ENCODE data around the gene ATP2C2.

The ATP2C2 gene

DNA sequence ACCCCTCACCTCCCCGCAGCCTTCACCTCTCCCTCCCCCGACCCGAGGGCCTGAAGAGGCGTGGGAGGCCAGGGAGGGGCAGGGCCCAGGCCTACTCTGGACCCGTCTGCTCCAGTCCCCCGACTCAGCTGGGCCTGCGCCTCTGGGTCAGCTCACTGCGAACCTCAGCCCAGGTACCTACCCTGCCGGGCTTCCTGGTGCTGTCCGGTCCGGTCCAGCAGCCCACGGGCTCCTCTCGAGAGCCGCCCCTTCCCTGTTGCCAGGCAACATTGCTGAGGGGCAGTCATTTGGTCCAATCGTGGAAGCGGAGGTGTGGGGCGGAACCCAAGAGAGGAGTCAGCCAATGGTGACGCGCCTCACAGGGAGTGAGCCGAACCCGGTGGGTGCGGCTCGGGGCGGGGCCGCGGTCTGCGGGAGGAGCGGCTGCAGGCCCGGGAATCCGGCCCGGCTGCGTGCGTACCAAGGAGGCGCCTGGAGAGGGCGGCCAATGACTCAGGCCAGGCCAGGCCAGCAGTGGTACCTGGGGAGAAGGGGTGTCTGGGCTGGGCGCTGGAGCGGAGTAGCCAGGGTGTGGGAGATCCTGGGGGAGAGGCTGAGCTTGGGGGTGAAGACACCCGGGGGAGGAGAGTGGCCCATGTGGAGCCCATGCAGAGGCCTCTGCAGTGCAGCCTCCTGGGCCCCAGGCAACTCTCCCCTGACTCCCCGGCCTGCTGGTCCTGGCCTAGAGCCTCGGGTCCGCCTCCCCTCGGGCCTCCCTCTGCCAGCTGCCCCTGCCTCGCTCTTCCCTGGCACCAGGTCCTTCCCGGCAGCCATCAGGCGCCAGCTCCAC, 136.3 kb downstream of the ATP2C2 start, which contains the start of gene MEAK7:
MEAK7 (minus strand) TSS at position 240 of the 829 bp plus-strand sequence. CDS start 6,573 bp downstream, outside the sequence.
- H3K27me3 ChIP-seq (ENCODE audit: insufficient read depth, low read length, poor library complexity, severe bottlenecking): no peaks in the 10 kb centered on the region
- H3K36me3 ChIP-seq (ENCODE audit: insufficient read depth, low read length): no peaks in the 10 kb centered on the region
- peak within 1 kb of the TSS; percentile 79 for H3K4me3 ChIP-seq (ENCODE audit: low read length, poor library complexity, severe bottlenecking)
- peaks cover 17% of the 10 kb centered on the region for H3K4me1 ChIP-seq (ENCODE audit: insufficient read depth, low read length, poor library complexity, severe bottlenecking)
- no peaks in the 10 kb centered on the region for H3K79me2 ChIP-seq (ENCODE audit: insufficient read depth, low read length)
- TF ChIP-seq EZH2phosphoT487 (IDR thresholded peaks at IDR 0.05; ENCODE audit: borderline replicate concordance): no peak
- TF ChIP-seq, protein P1, sequence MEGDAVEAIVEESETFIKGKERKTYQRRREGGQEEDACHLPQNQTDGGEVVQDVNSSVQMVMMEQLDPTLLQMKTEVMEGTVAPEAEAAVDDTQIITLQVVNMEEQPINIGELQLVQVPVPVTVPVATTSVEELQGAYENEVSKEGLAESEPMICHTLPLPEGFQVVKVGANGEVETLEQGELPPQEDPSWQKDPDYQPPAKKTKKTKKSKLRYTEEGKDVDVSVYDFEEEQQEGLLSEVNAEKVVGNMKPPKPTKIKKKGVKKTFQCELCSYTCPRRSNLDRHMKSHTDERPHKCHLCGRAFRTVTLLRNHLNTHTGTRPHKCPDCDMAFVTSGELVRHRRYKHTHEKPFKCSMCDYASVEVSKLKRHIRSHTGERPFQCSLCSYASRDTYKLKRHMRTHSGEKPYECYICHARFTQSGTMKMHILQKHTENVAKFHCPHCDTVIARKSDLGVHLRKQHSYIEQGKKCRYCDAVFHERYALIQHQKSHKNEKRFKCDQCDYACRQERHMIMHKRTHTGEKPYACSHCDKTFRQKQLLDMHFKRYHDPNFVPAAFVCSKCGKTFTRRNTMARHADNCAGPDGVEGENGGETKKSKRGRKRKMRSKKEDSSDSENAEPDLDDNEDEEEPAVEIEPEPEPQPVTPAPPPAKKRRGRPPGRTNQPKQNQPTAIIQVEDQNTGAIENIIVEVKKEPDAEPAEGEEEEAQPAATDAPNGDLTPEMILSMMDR (conservative IDR thresholded peaks at IDR 0.05; ENCODE audit: low read length): no peak
- H4K20me1 ChIP-seq (ENCODE audit: insufficient read depth, low read length, poor library complexity, severe bottlenecking): no peaks in the 10 kb centered on the region
- H2AFZ ChIP-seq (ENCODE audit: low read length): peak within 1 kb of the TSS; percentile 89
- no peaks in the 10 kb centered on the region for H3F3A ChIP-seq (ENCODE audit: low read depth)
- H3K9ac ChIP-seq (ENCODE audit: low read depth, low read length, poor library complexity, severe bottlenecking): peak within 1 kb of the TSS; percentile 67
- peak within 1 kb of the TSS; percentile 78 for H3K4me2 ChIP-seq (ENCODE audit: low read depth, low read length, poor library complexity, severe bottlenecking)
- H3K9me2 ChIP-seq (replicated peaks; ENCODE audit: low read depth, low read length): no peaks in the 10 kb centered on the region
- no peaks in the 10 kb centered on the region for H3K9me3 ChIP-seq (ENCODE audit: insufficient read depth, low read depth, low read length)

DNA sequence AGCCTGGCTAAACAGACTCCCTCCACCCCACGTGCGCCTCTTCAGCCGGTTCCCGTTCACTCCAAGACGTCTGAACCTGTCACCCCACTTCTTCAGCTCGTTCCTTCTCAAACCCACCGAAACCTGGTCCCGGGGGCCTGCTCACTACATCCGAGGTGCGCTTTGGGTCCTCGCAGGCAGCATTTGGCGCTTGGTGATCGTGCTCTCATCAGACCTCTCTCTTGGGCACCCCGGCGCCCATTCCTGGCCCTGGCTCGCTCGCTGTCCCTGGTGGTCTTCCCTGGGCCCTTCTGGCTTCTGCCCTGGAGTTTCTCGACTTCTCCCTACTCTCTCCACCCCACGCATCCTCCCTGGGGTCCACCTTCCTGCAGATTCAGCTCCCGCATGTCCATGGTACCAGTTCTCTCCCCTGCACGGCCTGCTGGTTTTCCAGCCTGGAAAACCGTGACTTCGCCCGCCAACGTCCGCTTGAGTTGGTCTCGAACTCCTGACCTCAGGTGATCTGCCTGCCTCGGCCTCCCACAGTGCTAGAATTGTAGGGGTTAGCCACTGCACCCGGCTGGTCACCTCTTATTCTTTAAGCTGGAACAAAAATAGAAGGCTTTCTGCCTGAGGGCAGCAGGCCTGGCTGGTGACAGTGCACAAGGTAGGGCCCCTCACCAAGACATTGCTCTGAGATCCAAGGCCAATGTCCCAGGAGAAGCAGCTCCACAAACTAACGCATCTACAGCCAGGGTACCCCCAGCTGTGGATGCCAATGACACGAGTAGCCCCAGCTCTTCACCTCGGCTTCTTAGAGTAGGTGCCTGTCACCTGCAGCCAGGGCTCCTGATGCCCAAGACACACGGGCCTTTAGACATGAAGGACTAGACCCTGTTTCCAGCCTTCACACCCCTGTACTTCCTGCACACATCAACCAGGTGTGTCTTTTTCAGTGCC, 137.2 kb downstream of the ATP2C2 start:
- Histone ChIP-seq H4K20me1 (ENCODE audit: insufficient read depth, low read length, poor library complexity, severe bottlenecking) (no peaks in the 10 kb centered on the region), H3K4me1 (ENCODE audit: insufficient read depth, low read length, poor library complexity, severe bottlenecking) (peaks cover 17% of the 10 kb centered on the region), H3K4me3 (ENCODE audit: low read length, poor library complexity, severe bottlenecking) (peak overlapping the region; percentile 79), H3K9me3 (ENCODE audit: insufficient read depth, low read depth, low read length) (no peaks in the 10 kb centered on the region), H3K9ac (ENCODE audit: low read depth, low read length, poor library complexity, severe bottlenecking) (peak overlapping the region; percentile 67), H3K4me2 (ENCODE audit: low read depth, low read length, poor library complexity, severe bottlenecking) (peak overlapping the region; percentile 78), H3K79me2 (ENCODE audit: insufficient read depth, low read length) (no peaks in the 10 kb centered on the region), H2AFZ (ENCODE audit: low read length) (peak overlapping the region; percentile 89), H3K9me2 (replicated peaks; ENCODE audit: low read depth, low read length) (no peaks in the 10 kb centered on the region), H3K27me3 (ENCODE audit: insufficient read depth, low read length, poor library complexity, severe bottlenecking) (no peaks in the 10 kb centered on the region), H3F3A (ENCODE audit: low read depth) (no peaks in the 10 kb centered on the region), H3K36me3 (ENCODE audit: insufficient read depth, low read length) (no peaks in the 10 kb centered on the region)
- no peak for TF ChIP-seq EZH2phosphoT487 (IDR thresholded peaks at IDR 0.05; ENCODE audit: borderline replicate concordance)
- TF ChIP-seq, protein P1 (conservative IDR thresholded peaks at IDR 0.05; ENCODE audit: low read length): no peak

DNA sequence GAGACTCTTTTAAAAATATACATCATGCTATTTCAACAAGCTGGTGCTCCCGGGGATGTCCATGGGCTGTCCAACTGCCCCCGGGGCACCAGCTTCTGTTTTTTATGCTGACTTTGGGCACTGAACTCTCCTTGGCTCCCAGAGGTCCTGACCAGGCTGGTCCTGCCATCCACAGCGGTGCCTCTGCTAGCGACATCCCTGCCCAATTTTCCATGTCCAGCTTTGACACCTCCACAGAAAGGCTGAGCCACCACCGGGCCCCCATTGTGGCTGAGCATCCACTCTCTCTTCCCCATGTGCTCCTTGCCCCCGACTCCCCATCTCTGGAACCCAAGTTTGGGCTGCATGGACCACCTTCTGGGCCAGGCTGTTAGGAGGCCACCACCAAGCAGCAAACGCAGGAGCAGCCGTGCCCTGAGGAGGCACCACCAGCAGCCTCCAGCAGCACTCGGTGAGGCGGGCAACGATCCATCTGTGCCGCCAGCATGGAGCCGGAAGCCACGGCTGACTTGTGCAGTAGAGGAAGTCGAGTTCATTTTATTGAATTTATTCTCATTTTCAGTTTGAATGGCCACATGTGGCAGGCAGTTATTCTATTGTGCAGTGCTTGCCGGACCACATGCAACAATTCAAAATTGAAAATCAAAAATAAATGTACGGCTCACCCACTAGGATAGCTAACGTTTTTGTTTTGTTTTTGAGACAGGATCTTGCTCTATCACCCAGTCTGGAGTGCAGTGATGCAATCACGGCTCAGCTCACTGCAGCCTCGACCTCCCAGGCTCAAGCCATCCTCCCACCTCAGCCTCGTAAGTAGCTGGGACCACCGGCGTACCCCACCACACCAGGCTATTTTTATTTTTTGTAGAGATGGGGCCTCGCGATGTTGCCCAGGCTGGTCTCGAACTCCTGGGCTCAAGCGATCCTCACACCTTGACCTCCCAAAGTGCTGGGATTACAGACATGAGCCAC, 139.0 kb downstream of the ATP2C2 start:
- Histone ChIP-seq H3K9ac (ENCODE audit: low read depth, low read length, poor library complexity, severe bottlenecking) (no peak overlapping the region), H3F3A (ENCODE audit: low read depth) (no peaks in the 10 kb centered on the region), H3K4me1 (ENCODE audit: insufficient read depth, low read length, poor library complexity, severe bottlenecking) (peaks cover 17% of the 10 kb centered on the region), H3K9me3 (ENCODE audit: insufficient read depth, low read depth, low read length) (no peaks in the 10 kb centered on the region), H3K27me3 (ENCODE audit: insufficient read depth, low read length, poor library complexity, severe bottlenecking) (no peaks in the 10 kb centered on the region), H3K9me2 (replicated peaks; ENCODE audit: low read depth, low read length) (no peaks in the 10 kb centered on the region), H3K79me2 (ENCODE audit: insufficient read depth, low read length) (no peaks in the 10 kb centered on the region), H3K4me3 (ENCODE audit: low read length, poor library complexity, severe bottlenecking) (no peak overlapping the region), H4K20me1 (ENCODE audit: insufficient read depth, low read length, poor library complexity, severe bottlenecking) (no peaks in the 10 kb centered on the region), H3K36me3 (ENCODE audit: insufficient read depth, low read length) (no peaks in the 10 kb centered on the region), H3K4me2 (ENCODE audit: low read depth, low read length, poor library complexity, severe bottlenecking) (no peak overlapping the region), H2AFZ (ENCODE audit: low read length) (no peak overlapping the region)
- TF ChIP-seq, protein P1 (conservative IDR thresholded peaks at IDR 0.05; ENCODE audit: low read length): no peak
- no peak for TF ChIP-seq EZH2phosphoT487 (IDR thresholded peaks at IDR 0.05; ENCODE audit: borderline replicate concordance)

Data from Loucy (cell line).